Metanephros (tissue), 2 donors: Measurements from ENCODE around the gene OSBP2. TPM values are rescaled to one million over a fixed set of nuclear protein-coding genes. Genes with fewer than 3 reads are reported as not detected.

ENCODE experiments used
- small RNA-seq: library from RNA; depleted of rRNA; stranded (forward); fragments of <200 nt; gene quantifications from one replicate; pipeline ENCODE3, GENCODE V24; 2014; ENCODE audit warnings: low replicate concordance
- total RNA-seq: library from RNA; depleted of rRNA; stranded (reverse); fragments of >200 nt; gene quantifications from one replicate; pipeline ENCODE4 v1.2.3, GENCODE V29; 2014

OSBP2 gene, protein sequence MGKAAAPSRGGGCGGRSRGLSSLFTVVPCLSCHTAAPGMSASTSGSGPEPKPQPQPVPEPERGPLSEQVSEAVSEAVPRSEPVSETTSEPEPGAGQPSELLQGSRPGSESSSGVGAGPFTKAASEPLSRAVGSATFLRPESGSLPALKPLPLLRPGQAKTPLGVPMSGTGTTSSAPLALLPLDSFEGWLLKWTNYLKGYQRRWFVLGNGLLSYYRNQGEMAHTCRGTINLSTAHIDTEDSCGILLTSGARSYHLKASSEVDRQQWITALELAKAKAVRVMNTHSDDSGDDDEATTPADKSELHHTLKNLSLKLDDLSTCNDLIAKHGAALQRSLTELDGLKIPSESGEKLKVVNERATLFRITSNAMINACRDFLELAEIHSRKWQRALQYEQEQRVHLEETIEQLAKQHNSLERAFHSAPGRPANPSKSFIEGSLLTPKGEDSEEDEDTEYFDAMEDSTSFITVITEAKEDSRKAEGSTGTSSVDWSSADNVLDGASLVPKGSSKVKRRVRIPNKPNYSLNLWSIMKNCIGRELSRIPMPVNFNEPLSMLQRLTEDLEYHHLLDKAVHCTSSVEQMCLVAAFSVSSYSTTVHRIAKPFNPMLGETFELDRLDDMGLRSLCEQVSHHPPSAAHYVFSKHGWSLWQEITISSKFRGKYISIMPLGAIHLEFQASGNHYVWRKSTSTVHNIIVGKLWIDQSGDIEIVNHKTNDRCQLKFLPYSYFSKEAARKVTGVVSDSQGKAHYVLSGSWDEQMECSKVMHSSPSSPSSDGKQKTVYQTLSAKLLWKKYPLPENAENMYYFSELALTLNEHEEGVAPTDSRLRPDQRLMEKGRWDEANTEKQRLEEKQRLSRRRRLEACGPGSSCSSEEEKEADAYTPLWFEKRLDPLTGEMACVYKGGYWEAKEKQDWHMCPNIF
- total RNA-seq, result 15.4 TPM

DNA sequence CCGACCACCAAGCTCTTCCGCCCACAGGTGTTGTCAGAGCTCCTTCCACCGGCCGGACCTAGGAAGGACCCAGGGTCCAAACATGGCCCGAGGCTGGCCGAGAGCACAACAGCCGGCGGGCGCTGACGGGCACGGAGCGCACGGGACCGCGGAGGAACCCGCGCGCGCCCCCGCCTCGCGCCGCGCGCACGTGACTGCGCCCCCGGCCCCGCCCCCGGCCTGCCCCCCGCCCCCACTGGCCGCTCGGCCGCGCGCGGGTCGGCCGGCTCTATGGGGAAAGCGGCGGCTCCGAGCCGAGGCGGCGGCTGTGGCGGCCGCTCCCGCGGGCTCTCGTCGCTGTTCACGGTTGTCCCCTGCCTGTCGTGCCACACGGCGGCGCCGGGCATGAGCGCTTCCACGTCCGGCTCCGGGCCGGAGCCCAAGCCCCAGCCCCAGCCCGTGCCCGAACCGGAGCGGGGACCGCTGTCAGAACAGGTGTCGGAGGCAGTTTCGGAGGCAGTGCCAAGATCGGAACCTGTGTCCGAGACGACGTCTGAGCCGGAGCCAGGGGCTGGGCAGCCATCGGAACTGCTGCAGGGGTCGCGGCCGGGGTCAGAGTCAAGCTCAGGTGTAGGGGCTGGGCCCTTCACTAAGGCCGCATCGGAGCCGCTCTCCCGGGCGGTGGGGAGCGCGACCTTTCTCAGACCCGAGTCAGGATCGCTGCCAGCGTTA, at the start of gene OSBP2:
Gene OSBP2, plus strand, starts transcription at position 235 of the 711 bp plus-strand sequence. Its CDS starts 36 bp downstream, at position 271.

DNA sequence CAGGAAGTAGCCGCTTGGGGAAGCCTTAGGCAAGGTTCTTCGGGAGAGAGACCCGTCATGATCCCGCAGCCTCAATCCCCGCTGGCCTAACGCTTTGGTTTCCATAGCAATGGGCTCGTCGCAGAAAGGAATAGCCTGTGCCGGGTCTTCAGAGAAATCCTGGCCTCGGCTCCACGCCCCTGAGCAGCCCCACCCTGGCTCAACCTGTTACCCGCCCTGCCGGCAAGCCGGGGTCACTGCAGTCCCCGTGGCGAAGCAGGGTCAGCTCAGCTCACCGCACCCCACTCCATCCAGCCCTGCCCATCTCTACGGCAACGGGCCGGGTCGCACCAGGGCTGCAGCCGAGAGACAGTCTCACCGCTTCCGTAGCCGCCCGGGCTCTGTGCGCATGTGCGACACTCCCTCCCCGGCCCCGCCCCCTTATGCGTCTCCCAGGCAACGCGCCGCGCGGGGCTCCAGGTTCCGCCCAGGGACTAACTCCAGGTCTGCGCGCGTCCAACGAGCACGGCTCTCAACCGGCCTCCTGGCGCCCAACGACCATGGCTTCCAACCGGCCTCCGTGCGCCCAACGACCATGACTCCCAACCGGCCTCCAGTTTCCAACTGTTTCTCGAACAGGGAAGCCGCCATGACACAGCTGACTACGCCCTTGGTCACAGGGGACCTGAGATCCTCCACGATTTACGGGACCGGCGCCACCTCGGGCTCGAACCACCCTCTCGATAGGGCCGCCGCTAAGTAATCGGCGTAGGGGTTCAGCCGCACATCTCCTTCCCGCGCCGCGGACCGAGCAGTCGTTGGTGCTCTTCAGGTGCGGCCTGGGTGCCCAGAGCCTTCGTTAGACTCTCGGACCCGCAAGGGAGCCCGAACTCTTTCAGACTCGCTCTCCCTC, 26.9 kb upstream of the OSBP2 start, which contains the start of gene DUSP18:
Gene DUSP18, minus strand, starts transcription at position 382 of the 892 bp plus-strand sequence. CDS start 3,872 bp downstream, outside the sequence.

Small RNA genes within 50 kb of the gene (small RNA-seq; reads per million reads assigned to genes)
- 0.70 reads per million, percentile 74 among the genes with 10 or more reads in this experiment for gene MIR3200

Other genes with a start within 250 kb of the OSBP2 start
- not detected for gene SEC14L3, start 222.9 kb upstream of the OSBP2 start, total RNA-seq
- 0.99 TPM for gene SEC14L4, start 189.2 kb upstream of the OSBP2 start, total RNA-seq
- gene SEC14L6, start 148.1 kb upstream of the OSBP2 start, total RNA-seq, result 6.5 TPM
- gene GAL3ST1, start 120.2 kb upstream of the OSBP2 start, total RNA-seq, result 27.3 TPM
- gene PES1, start 103.0 kb upstream of the OSBP2 start, total RNA-seq, result 51.5 TPM
- gene TCN2, start 87.7 kb upstream of the OSBP2 start, total RNA-seq, result 39.7 TPM
- 4.0 TPM for gene SLC35E4, start 59.1 kb upstream of the OSBP2 start, total RNA-seq
- gene DUSP18, start 27.0 kb upstream of the OSBP2 start, total RNA-seq, result 10.0 TPM